ENCODE results near the gene TTC33. TPM values are rescaled to one million over a fixed set of nuclear protein-coding genes. Genes with fewer than 3 reads are reported as not detected.

TTC33 gene
- polyA plus RNA-seq, 1 of the 3 experiments (the other 2 are of a cell fraction): 2.2 TPM

DNA sequence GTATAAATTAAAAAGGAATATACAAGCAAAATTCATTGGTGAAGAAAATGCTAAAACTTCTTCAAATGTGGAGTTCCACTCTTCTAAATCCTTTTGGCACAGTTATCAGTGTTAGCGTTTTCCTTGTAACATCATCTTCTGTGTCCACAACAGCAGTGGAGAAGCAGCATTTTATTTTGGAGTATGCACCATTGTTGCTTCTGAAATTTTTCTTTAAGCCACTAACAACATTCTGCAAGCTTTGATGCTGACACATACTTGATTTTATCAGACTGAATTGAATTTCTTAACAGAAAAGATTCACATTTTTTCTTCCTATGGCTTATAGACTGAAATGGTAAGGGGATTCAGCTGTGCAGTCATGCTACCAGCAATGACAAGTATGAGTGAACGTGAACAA lies 136.8 kb downstream of the TTC33 start:
- H3K79me2 ChIP-seq (ENCODE audit: insufficient read depth): no peaks in the 10 kb centered on the region
- no peaks in the 10 kb centered on the region for H3K9me3 ChIP-seq
- H3K27ac ChIP-seq (ENCODE audit: low read depth in 2 of 2, low read length in 1 of 2): no peak overlapping the region
- no peak overlapping the region for H2AFZ ChIP-seq (ENCODE audit: low read depth)
- no peaks in the 10 kb centered on the region for H3F3A ChIP-seq (replicated peaks; ENCODE audit: insufficient read depth)
- WGBS (ENCODE audit: low lambda C conversion rate): 8% methylated on average over 2 of the region's 2 CpGs
- H3K9ac ChIP-seq: no peak overlapping the region
- ChIA-PET POLR2A (interaction anchor here (0.7 kb wide), 1 partner anchor 940 kb away, joined by 3 read pairs; no protein-coding TSS in a partner anchor), CTCF (interaction anchor here (1.1 kb wide), 1 partner anchor 12 kb away, joined by 3 read pairs; no protein-coding TSS in a partner anchor)
- H4K20me1 ChIP-seq (ENCODE audit: insufficient read depth): no peaks in the 10 kb centered on the region
- no peak overlapping the region for H3K4me2 ChIP-seq
- no peaks in the 10 kb centered on the region for H3K36me3 ChIP-seq (replicated peaks in 1 of 2; ENCODE audit: control insufficient read depth in 1 of 2, insufficient read depth in 2 of 2, low read length in 1 of 2)
- TF ChIP-seq, protein P1, sequence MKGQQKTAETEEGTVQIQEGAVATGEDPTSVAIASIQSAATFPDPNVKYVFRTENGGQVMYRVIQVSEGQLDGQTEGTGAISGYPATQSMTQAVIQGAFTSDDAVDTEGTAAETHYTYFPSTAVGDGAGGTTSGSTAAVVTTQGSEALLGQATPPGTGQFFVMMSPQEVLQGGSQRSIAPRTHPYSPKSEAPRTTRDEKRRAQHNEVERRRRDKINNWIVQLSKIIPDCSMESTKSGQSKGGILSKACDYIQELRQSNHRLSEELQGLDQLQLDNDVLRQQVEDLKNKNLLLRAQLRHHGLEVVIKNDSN (IDR thresholded peaks at IDR 0.05; ENCODE audit: borderline replicate concordance, low read depth): no peak
- TF ChIP-seq, protein P2, sequence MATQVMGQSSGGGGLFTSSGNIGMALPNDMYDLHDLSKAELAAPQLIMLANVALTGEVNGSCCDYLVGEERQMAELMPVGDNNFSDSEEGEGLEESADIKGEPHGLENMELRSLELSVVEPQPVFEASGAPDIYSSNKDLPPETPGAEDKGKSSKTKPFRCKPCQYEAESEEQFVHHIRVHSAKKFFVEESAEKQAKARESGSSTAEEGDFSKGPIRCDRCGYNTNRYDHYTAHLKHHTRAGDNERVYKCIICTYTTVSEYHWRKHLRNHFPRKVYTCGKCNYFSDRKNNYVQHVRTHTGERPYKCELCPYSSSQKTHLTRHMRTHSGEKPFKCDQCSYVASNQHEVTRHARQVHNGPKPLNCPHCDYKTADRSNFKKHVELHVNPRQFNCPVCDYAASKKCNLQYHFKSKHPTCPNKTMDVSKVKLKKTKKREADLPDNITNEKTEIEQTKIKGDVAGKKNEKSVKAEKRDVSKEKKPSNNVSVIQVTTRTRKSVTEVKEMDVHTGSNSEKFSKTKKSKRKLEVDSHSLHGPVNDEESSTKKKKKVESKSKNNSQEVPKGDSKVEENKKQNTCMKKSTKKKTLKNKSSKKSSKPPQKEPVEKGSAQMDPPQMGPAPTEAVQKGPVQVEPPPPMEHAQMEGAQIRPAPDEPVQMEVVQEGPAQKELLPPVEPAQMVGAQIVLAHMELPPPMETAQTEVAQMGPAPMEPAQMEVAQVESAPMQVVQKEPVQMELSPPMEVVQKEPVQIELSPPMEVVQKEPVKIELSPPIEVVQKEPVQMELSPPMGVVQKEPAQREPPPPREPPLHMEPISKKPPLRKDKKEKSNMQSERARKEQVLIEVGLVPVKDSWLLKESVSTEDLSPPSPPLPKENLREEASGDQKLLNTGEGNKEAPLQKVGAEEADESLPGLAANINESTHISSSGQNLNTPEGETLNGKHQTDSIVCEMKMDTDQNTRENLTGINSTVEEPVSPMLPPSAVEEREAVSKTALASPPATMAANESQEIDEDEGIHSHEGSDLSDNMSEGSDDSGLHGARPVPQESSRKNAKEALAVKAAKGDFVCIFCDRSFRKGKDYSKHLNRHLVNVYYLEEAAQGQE (IDR thresholded peaks at IDR 0.05; ENCODE audit: low read depth, low read length): no peak
- TF ChIP-seq RXRA (IDR thresholded peaks at IDR 0.05; ENCODE audit: borderline replicate concordance, low read depth): no peak
- H3K9me2 ChIP-seq: no peaks in the 10 kb centered on the region
- H3K27me3 ChIP-seq (ENCODE audit: insufficient read depth): no peaks in the 10 kb centered on the region
- no peaks in the 10 kb centered on the region for H3K4me1 ChIP-seq (ENCODE audit: control insufficient read depth in 1 of 2, insufficient read depth in 2 of 2, low read depth in 1 of 2, low read length in 1 of 2)
- H3K4me3 ChIP-seq (ENCODE audit: low read depth in 2 of 2, low read length in 1 of 2): no peak overlapping the region
- no peak for DNase-seq

DNA sequence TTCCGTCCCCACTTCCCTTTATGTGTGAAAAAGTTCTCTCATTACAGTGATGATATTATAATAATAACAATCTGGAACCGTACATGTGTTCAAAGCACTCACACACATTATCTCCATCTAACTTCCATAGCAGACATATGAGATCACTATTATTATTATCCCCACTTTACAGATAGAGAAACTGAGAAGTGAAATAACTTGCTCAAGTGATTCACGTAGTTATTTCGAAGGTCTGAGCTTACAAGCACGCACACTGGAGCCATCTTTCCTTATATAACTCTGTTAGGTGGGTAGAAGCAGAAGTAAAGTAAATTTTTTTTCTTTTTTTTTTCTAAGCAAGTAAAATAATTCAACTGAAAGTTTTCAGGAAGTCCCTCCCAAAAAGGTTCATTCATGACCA lies 139.0 kb downstream of the TTC33 start:
- Histone ChIP-seq H3K9ac (no peak overlapping the region), H3K27ac (ENCODE audit: low read depth in 2 of 2, low read length in 1 of 2) (no peak overlapping the region), H3K9me2 (no peaks in the 10 kb centered on the region), H3K4me2 (no peak overlapping the region), H4K20me1 (ENCODE audit: insufficient read depth) (no peaks in the 10 kb centered on the region), H3K36me3 (replicated peaks in 1 of 2; ENCODE audit: control insufficient read depth in 1 of 2, insufficient read depth in 2 of 2, low read length in 1 of 2) (no peaks in the 10 kb centered on the region), H3K27me3 (ENCODE audit: insufficient read depth) (no peaks in the 10 kb centered on the region), H3K4me3 (ENCODE audit: low read depth in 2 of 2, low read length in 1 of 2) (no peak overlapping the region), H3K9me3 (no peaks in the 10 kb centered on the region), H3K4me1 (ENCODE audit: control insufficient read depth in 1 of 2, insufficient read depth in 2 of 2, low read depth in 1 of 2, low read length in 1 of 2) (no peaks in the 10 kb centered on the region), H3F3A (replicated peaks; ENCODE audit: insufficient read depth) (no peaks in the 10 kb centered on the region), H2AFZ (ENCODE audit: low read depth) (no peak overlapping the region), H3K79me2 (ENCODE audit: insufficient read depth) (no peaks in the 10 kb centered on the region)
- CTCF ChIA-PET: no interaction called here
- TF ChIP-seq NRF1 (IDR thresholded peaks at IDR 0.05; ENCODE audit: low read depth, low read length): no peak
- no peak for TF ChIP-seq POLR2AphosphoS5 (IDR thresholded peaks at IDR 0.05; ENCODE audit: low read depth, low read length)
- no peak for TF ChIP-seq GATA2 (CRISPR knock-in tag; IDR thresholded peaks at IDR 0.05)
- no peak for TF ChIP-seq MEF2A (IDR thresholded peaks at IDR 0.05; ENCODE audit: borderline replicate concordance, low read depth)
- TF ChIP-seq, protein P3, sequence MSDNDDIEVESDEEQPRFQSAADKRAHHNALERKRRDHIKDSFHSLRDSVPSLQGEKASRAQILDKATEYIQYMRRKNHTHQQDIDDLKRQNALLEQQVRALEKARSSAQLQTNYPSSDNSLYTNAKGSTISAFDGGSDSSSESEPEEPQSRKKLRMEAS (IDR thresholded peaks at IDR 0.05; ENCODE audit: low read depth): no peak
- TF ChIP-seq, protein P2 (IDR thresholded peaks at IDR 0.05; ENCODE audit: low read depth, low read length): no peak
- TF ChIP-seq SIN3A (IDR thresholded peaks at IDR 0.05; ENCODE audit: borderline replicate concordance, low read depth, low read length): no peak
- no peak for TF ChIP-seq CHD2 (IDR thresholded peaks at IDR 0.05; ENCODE audit: low read length, partially characterized antibody)
- no peak for TF ChIP-seq SMC3 (IDR thresholded peaks at IDR 0.05; ENCODE audit: low read depth, low read length)
- WGBS (ENCODE audit: low lambda C conversion rate): 13% methylated on average over 5 of the region's 5 CpGs
- POLR2A ChIA-PET: no interaction called here
- no peak for DNase-seq

All from SK-N-SH (cell line).